ENCODE measurements around the gene RPS19. TPM values are rescaled to one million over a fixed set of nuclear protein-coding genes. Genes with fewer than 3 reads are reported as not detected.

The RPS19 gene
- total RNA-seq, 1 donor from 2014 or later: 1,667 TPM

DNA sequence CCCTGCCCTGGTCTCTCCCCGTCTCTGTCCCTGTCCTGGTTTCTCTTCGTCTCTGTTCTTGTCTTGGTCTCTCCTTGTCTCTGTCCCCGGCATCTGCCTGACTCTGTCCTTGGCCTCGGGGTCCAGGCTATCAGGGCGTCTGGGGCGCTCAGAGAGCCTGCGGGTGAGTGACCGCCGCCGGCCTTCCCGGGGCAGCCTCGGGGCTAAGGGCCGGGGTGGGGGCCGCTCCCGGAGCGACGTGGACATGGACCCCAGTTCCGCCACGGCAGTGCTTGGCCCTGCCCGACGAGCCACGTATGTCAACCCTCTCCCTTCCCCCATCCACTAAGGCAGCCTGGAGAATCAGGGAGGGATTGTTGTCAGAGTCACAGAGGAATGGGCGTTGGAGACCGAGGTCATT lies 37.8 kb downstream of the RPS19 start:
- Histone ChIP-seq H3K27ac (no peak overlapping the region), H3K4me3 (no peak overlapping the region), H3K9me3 (no peaks in the 10 kb centered on the region), H3K4me1 (no peaks in the 10 kb centered on the region), H3K27me3 (no peaks in the 10 kb centered on the region), H3K36me3 (peaks cover 79% of the 10 kb centered on the region)
- ATAC-seq: no peak
- TF ChIP-seq, protein P1, sequence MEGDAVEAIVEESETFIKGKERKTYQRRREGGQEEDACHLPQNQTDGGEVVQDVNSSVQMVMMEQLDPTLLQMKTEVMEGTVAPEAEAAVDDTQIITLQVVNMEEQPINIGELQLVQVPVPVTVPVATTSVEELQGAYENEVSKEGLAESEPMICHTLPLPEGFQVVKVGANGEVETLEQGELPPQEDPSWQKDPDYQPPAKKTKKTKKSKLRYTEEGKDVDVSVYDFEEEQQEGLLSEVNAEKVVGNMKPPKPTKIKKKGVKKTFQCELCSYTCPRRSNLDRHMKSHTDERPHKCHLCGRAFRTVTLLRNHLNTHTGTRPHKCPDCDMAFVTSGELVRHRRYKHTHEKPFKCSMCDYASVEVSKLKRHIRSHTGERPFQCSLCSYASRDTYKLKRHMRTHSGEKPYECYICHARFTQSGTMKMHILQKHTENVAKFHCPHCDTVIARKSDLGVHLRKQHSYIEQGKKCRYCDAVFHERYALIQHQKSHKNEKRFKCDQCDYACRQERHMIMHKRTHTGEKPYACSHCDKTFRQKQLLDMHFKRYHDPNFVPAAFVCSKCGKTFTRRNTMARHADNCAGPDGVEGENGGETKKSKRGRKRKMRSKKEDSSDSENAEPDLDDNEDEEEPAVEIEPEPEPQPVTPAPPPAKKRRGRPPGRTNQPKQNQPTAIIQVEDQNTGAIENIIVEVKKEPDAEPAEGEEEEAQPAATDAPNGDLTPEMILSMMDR (IDR thresholded peaks at IDR 0.05): no peak
- intact Hi-C loops (cut with DNase I): no loop called here
- no peak for DNase-seq

DNA sequence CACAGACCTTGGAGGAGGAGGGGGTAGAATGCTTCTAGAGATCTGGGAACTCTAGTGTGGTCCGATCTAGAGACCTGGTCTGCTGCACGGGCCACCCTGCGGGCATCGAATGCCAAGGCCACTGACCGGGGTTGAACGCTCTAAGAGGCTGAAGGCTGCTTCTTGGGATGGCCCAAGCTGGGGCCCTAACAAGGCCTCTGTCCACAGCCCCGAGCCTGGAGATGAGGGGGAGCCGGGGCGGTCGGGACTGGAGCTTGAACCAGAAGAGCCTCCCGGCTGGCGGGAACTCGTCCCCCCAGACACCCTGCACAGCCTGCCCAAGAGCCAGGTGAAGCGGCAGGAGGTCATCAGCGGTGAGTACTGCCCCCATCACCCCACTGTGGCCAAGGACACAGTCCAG lies 38.2 kb downstream of the RPS19 start:
- Histone ChIP-seq H3K36me3 (peaks cover 80% of the 10 kb centered on the region), H3K9me3 (no peaks in the 10 kb centered on the region), H3K4me1 (no peaks in the 10 kb centered on the region), H3K4me3 (no peak overlapping the region), H3K27me3 (no peaks in the 10 kb centered on the region), H3K27ac (no peak overlapping the region)
- TF ChIP-seq, protein P1 (IDR thresholded peaks at IDR 0.05): no peak
- intact Hi-C loops (cut with DNase I): no loop called here
- no peak for DNase-seq
- no peak for ATAC-seq

DNA sequence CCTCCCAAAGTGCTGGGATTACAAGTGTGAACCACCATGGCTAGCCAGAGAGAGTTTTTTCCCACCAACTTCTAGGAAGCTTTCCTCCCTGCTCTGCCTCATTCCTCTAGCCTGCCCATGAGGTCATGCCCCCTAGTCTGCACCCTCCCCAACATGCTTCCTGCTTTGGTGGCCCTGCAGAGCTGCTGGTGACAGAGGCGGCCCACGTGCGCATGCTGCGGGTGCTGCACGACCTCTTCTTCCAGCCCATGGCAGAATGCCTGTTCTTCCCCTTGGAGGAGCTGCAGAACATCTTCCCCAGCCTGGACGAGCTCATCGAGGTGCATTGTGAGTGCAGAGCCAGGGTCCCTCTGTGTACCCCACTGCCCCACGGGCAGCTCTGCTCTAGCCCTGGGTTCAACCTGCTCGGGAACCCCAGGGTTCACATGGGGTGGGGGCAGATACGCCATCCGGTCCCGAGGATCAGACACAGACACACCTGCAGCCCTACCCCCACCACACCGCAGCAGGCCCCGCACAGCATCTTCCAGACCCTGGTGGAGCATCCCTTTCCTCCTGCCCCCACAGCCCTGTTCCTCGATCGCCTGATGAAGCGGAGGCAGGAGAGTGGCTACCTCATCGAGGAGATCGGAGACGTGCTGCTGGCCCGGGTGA lies 41.8 kb downstream of the RPS19 start:
- Histone ChIP-seq H3K27me3 (no peaks in the 10 kb centered on the region), H3K27ac (no peak overlapping the region), H3K4me1 (no peaks in the 10 kb centered on the region), H3K36me3 (peaks cover 94% of the 10 kb centered on the region), H3K9me3 (no peaks in the 10 kb centered on the region), H3K4me3 (no peak overlapping the region)
- DNase-seq (no peak), ATAC-seq (no peak)
- intact Hi-C loops (cut with DNase I): no loop called here
- TF ChIP-seq, protein P1 (IDR thresholded peaks at IDR 0.05): no peak

DNA sequence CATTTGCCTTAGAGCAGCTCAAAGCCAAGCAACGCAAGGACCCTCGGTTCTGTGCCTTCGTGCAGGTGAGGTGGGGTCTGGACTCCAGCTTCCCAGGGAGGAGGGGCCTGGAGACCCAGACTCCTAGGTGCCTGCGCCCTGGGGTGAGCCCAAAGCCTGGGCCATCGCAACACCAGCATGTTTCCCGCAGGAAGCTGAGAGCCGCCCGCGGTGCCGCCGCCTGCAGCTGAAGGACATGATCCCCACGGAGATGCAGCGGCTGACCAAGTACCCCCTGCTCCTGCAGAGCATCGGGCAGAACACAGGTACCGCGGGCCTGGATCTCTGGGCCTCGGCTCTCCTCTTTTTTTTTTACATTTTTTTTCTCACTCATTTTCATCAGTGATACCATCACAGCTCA lies 42.5 kb downstream of the RPS19 start:
- intact Hi-C loops (cut with DNase I): no loop called here
- Histone ChIP-seq H3K27ac (no peak overlapping the region), H3K36me3 (peaks cover 99% of the 10 kb centered on the region), H3K27me3 (no peaks in the 10 kb centered on the region), H3K4me1 (no peaks in the 10 kb centered on the region), H3K9me3 (no peaks in the 10 kb centered on the region), H3K4me3 (no peak overlapping the region)
- ATAC-seq (no peak), DNase-seq (no peak)
- TF ChIP-seq, protein P1 (IDR thresholded peaks at IDR 0.05): no peak

DNA sequence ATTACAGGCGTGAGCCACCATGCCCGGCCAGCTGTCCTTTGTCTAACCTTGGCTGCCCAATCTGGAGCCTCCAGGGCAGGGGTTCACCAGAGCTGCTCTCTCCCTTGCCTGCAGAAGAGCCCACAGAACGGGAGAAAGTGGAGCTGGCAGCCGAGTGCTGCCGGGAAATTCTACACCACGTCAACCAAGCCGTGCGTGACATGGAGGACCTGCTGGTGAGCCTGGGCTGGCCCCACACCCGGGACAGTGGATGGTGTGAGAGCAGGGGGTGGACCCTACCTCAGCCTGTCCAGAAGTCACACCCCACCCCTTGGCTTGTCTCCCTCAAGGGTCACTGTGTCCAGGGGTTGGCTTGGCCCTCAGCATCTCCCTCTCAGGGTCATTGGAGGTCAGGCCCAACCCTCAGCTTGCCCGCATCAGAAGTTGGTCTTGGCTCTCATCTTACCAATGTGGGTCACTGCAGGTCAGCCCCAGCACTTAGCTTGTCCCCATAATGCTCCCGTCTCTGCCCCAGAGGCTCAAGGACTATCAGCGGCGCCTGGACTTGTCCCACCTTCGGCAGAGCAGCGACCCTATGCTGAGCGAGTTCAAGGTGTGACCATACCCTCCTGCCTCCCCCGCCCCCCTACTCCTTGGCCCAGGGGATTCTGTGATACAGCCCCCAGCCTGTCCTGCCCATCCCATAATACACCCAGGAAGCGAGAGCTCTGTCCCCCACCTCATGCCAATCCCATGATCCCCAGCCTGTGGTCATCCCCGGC lies 43.3 kb downstream of the RPS19 start:
- Histone ChIP-seq H3K9me3 (no peaks in the 10 kb centered on the region), H3K4me1 (no peaks in the 10 kb centered on the region), H3K27me3 (no peaks in the 10 kb centered on the region), H3K27ac (peak overlapping the region; percentile 4), H3K4me3 (no peak overlapping the region), H3K36me3 (peaks cover 91% of the 10 kb centered on the region)
- ATAC-seq: peak; percentile 1
- DNase-seq: no peak
- intact Hi-C loops (cut with DNase I): no loop called here
- TF ChIP-seq, protein P1 (IDR thresholded peaks at IDR 0.05): no peak

Measured in upper lobe of right lung (tissue), 1 donor.